Left lung (tissue), 10 donors: ENCODE results near the gene SPECC1L. TPM values are rescaled to one million over a fixed set of nuclear protein-coding genes. Genes with fewer than 3 reads are reported as not detected.

ENCODE experiments used
- ATAC-seq: fragments of 200-7000 bp; cut with Tn5 transposase; one replicate; pipeline ENCODE4 v1.9.1; 2020; ENCODE audit warnings: moderate library complexity
- DNase-seq, 4 donors: peaks; one replicate each; pipeline ENCODE4 v3.0.0-alpha.2; 2013 to 2020
- H3K27ac ChIP-seq, 2 donors: fragments of 200-600 bp; sonication (generic) in 1 of 2; one replicate each; pipeline versions ENCODE4 v1.5.0 to v1.8.0; 2020 to 2021
- H3K27me3 ChIP-seq, 2 donors: fragments of 200-600 bp; sonication (generic) in 1 of 2; one replicate each; pipeline versions ENCODE4 v1.5.0 to v1.8.0; 2020 to 2021
- H3K36me3 ChIP-seq, 2 donors: fragments of 200-600 bp; sonication (generic) in 1 of 2; one replicate each; pipeline versions ENCODE4 v1.5.0 to v1.8.0; 2020 to 2021
- H3K4me1 ChIP-seq, 2 donors: fragments of 200-600 bp; one replicate each; pipeline ENCODE4 v1.8.0; 2021
- H3K4me3 ChIP-seq, 2 donors: fragments of 200-600 bp; sonication (generic) in 1 of 2; one replicate each; pipeline versions ENCODE4 v1.5.0 to v1.8.0; 2020 to 2021; ENCODE audit warnings: mild to moderate bottlenecking in 1 of 2
- H3K9me3 ChIP-seq, 2 donors: fragments of 200-600 bp; sonication (generic) in 1 of 2; one replicate each; pipeline versions ENCODE4 v1.5.0 to v1.8.0; 2020 to 2021
- intact Hi-C, 2 donors: fragments of 100-400 bp; cut with DNase I; formaldehyde crosslinking; loops; one replicate each; pipeline versions ENCODE4 v1.11.2 to v1.14.2; 2022
- polyA plus RNA-seq, 6 donors: library from polyadenylated mRNA; unstranded; fragments of 120-200 nt; gene quantifications; one replicate each; pipeline ENCODE4 v1.2.1, GENCODE V29; 2013; ENCODE audit not compliant: insufficient read length in 6 of 6
- total RNA-seq, 2 donors: library from RNA; stranded (reverse); fragmentation: NEBNext Ultra II Directional; extraction: Animal tissue kit (Norgen Biotek cat#: 25700); gene quantifications; one replicate each; pipeline ENCODE4 v1.2.1, GENCODE V29; 2021
- TF ChIP-seq, protein P1 (sequence below), 2 donors: fragments of 200-600 bp; sonication (generic) in 1 of 2; IDR thresholded peaks; one replicate each; pipeline versions ENCODE4 v1.5.0 to v1.8.0; 2021; ENCODE audit warnings: antibody characterized with exemption in 2 of 2
- donor health status: DM: no; HTN: yes; CAD: no.
- donor health status: DM: no; HTN: no; CAD: no.

Gene SPECC1L
- total and polyA plus RNA-seq, 8 donors: 70.9 to 94.4 (median 80.9) TPM

DNA sequence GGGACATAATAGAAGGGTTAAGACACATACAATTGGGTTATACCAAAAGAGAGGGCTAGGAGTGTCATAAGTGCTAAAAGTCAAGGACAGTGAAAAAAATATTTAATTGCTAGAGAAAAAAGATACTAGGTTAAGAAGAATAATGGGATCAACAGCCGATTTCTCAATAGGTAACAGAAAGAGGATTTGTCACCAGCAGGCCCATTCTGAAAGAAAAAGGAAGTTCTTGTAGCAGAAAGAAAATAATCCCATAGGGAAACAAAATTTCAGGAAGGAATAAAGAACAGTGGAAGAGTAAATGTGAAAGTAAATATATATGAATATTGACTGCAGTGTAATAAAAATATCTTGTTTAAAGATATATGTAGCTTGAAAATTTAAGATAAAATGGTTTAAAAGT is 113.5 kb downstream of the SPECC1L start:
- intact Hi-C loops: no loop called here
- Histone ChIP-seq H3K4me3 (no peak overlapping the region), H3K4me1 (peaks cover 0 to 17% of the 10 kb centered on the region in 2 donors), H3K27me3 (no peaks in the 10 kb centered on the region), H3K9me3 (no peaks in the 10 kb centered on the region), H3K27ac (no peak overlapping the region), H3K36me3 (peaks cover 0 to 9% of the 10 kb centered on the region in 2 donors)
- ATAC-seq: no peak
- no peak for DNase-seq
- TF ChIP-seq, protein P1, sequence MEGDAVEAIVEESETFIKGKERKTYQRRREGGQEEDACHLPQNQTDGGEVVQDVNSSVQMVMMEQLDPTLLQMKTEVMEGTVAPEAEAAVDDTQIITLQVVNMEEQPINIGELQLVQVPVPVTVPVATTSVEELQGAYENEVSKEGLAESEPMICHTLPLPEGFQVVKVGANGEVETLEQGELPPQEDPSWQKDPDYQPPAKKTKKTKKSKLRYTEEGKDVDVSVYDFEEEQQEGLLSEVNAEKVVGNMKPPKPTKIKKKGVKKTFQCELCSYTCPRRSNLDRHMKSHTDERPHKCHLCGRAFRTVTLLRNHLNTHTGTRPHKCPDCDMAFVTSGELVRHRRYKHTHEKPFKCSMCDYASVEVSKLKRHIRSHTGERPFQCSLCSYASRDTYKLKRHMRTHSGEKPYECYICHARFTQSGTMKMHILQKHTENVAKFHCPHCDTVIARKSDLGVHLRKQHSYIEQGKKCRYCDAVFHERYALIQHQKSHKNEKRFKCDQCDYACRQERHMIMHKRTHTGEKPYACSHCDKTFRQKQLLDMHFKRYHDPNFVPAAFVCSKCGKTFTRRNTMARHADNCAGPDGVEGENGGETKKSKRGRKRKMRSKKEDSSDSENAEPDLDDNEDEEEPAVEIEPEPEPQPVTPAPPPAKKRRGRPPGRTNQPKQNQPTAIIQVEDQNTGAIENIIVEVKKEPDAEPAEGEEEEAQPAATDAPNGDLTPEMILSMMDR (IDR thresholded peaks at IDR 0.05): no peak

DNA sequence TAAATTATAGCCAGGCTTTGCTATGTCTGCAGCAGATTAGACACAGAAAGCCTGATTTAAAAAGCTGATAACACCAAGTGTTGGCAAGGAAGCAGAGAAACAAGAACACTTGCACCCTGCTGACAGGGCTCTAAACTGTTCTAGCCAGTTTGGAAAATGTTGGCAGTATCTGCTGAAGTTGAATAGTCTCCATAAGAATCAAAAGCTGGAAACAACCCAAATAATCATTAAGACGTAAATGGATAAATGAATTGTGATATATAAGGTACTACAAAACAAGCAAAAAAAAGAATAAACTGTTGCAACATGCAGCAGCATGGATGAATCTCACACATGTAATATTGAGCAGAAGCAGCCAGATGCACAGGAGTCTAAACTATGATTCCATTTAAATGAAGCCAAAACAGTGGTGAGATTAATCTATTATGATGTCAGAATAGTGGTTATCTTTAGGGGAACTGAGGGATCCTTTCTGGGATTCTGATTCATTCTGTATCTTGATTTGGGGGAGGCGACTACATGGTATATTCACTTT is 116.4 kb downstream of the SPECC1L start:
- no peaks in the 10 kb centered on the region for H3K9me3 ChIP-seq
- no peak overlapping the region for H3K27ac ChIP-seq
- H3K4me1 ChIP-seq: peaks cover 16 to 31% of the 10 kb centered on the region in 2 donors
- TF ChIP-seq, protein P1 (IDR thresholded peaks at IDR 0.05): no peak
- intact Hi-C loops: no loop called here
- H3K4me3 ChIP-seq: no peak overlapping the region
- H3K27me3 ChIP-seq: no peaks in the 10 kb centered on the region
- no peak for ATAC-seq
- peaks cover 0 to 6% of the 10 kb centered on the region in 2 donors for H3K36me3 ChIP-seq
- peak in 2 of 4 donors; percentile 52 to 58 for DNase-seq

DNA sequence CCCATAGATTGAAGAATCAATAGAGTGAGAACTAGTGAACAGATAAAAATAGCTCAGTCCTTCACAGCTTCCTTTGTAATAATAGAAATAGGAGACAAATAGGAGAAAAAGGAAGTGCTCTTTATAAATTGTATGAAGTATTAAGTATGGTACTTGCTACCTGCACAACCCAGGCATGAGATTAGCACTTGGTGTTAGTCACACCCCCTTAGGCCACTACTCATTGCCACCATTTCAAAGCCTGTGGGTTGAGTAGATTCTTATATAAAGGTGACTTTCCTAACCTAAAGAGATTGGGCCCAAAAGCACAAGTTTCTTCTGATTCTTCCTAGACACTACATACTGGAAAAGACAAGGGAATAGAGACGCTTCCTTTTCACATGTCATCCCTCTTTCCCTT is 119.0 kb downstream of the SPECC1L start:
- TF ChIP-seq, protein P1 (IDR thresholded peaks at IDR 0.05): no peak
- Histone ChIP-seq H3K9me3 (no peaks in the 10 kb centered on the region), H3K4me3 (no peak overlapping the region), H3K27me3 (no peaks in the 10 kb centered on the region), H3K4me1 (peaks cover 16 to 46% of the 10 kb centered on the region in 2 donors), H3K36me3 (no peaks in the 10 kb centered on the region), H3K27ac (peak overlapping the region in 1 of 2 donors; percentile 63)
- DNase-seq (no peak), ATAC-seq (peak; percentile 56)
- intact Hi-C loops: no loop called here

DNA sequence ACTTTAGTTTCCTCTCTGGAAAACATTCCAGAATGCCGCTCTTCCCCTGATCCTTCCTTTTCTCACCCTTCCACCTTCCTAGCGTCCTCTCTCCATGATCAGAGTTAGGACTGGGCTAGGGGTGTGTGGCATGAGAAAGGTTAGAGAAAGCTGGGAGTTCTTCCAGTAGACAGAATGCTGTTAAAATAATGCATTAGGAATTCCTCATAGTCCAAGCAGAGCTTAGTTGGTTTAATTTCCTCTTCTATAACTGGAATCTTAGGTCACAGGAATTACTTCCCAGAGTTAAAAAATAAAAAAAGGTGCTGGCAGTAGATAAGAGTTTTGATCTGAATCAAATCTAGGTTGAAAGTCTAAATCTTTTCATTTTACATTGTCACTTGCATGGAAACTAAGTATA is 119.5 kb downstream of the SPECC1L start:
- Histone ChIP-seq H3K36me3 (no peaks in the 10 kb centered on the region), H3K9me3 (no peaks in the 10 kb centered on the region), H3K27me3 (no peaks in the 10 kb centered on the region), H3K27ac (peak overlapping the region; percentile 48 to 63), H3K4me3 (no peak overlapping the region), H3K4me1 (peaks cover 16 to 43% of the 10 kb centered on the region in 2 donors)
- intact Hi-C loops: no loop called here
- ATAC-seq (no peak), DNase-seq (no peak)
- TF ChIP-seq, protein P1 (IDR thresholded peaks at IDR 0.05): no peak

DNA sequence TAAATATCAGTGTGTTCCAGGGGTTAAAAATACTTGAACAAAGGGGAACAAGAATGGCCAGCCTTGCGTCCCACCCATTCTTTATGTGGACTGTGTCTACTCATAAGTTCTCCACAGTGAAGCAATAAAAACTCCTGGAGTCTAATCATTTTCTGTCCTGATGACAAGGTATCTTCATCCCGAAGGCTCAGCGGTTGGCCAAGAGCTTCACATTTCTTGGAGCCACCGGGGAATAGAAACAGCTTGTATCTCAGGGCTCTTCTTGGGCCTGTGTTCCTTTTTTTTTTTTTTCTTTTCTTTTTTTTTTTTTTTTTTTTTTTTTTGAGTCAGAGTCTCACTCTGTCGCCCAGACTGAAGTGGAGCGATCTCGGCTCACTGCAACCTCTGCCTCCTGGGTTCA is 119.9 kb downstream of the SPECC1L start:
- no peaks in the 10 kb centered on the region for H3K9me3 ChIP-seq
- peak; percentile 19 for ATAC-seq
- H3K27me3 ChIP-seq: no peaks in the 10 kb centered on the region
- H3K4me1 ChIP-seq: peaks cover 16 to 43% of the 10 kb centered on the region in 2 donors
- peak overlapping the region; percentile 48 to 63 for H3K27ac ChIP-seq
- intact Hi-C loops: no loop called here
- H3K4me3 ChIP-seq: no peak overlapping the region
- TF ChIP-seq, protein P1 (IDR thresholded peaks at IDR 0.05): no peak
- H3K36me3 ChIP-seq: peaks cover 0 to 2% of the 10 kb centered on the region in 2 donors
- no peak for DNase-seq
